H1 (cell line): ENCODE measurements around the gene GABRB2. TPM values are rescaled to one million over a fixed set of nuclear protein-coding genes. Genes with fewer than 3 reads are reported as not detected.

Source experiments
- CTCF ChIA-PET: fragments of 300-600 bp; sonication (Branson Sonifier 250); formaldehyde crosslinking; loops from one replicate; lab custom pipeline; 2021; ENCODE audit not compliant: partially characterized antibody; lab: Charles Lee
- POLR2A ChIA-PET: fragments of 300-600 bp; sonication (Branson Sonifier 250); formaldehyde crosslinking; loops from one replicate; lab custom pipeline; 2021; ENCODE audit warnings: inconsistent platforms; ENCODE audit not compliant: partially characterized antibody; lab: Charles Lee
- DNase-seq, 2 experiments: peaks; one replicate each; pipeline versions ENCODE4 v3.0.0 to v3.0.0-alpha.2; 2010 to 2022; ENCODE audit warnings: low spot score in 2 of 2, low read depth in 1 of 2, mixed read lengths in 1 of 2
- FAIRE-seq: peaks from 2 replicates; lab custom pipeline; 2011; peaks lifted over from hg19 to GRCh38; lab: Jason Lieb, UNC
- H2AFZ ChIP-seq: 2 replicates; pipeline ENCODE4 v1.8.1; 2012; ENCODE audit warnings: low read length, inconsistent platforms
- H2AK5ac ChIP-seq: 2 replicates; pipeline ENCODE4 v1.6.1; 2013; ENCODE audit warnings: low read depth, low read length
- H2BK120ac ChIP-seq: replicated peaks from 2 replicates; pipeline ENCODE3; 2013; ENCODE audit warnings: low read depth, low read length, inconsistent platforms
- H2BK12ac ChIP-seq: 2 replicates; pipeline ENCODE4 v1.6.1; 2013; ENCODE audit warnings: low read depth, low read length
- H2BK15ac ChIP-seq: 2 replicates; pipeline ENCODE4 v1.6.1; 2013; ENCODE audit warnings: low read length
- H2BK20ac ChIP-seq: 2 replicates; pipeline ENCODE4 v1.6.1; 2013; ENCODE audit warnings: low read length
- H2BK5ac ChIP-seq: 2 replicates; pipeline ENCODE4 v1.6.1; 2013; ENCODE audit warnings: low read depth, low read length
- H3K14ac ChIP-seq: 2 replicates; pipeline ENCODE4 v1.6.1; 2013; ENCODE audit warnings: inconsistent platforms; ENCODE audit not compliant: insufficient read length
- H3K18ac ChIP-seq: 2 replicates; pipeline ENCODE4 v1.6.1; 2013; ENCODE audit warnings: low read length; ENCODE audit errors: extremely low read depth
- H3K23ac ChIP-seq: 2 replicates; pipeline ENCODE4 v1.6.1; 2013; ENCODE audit warnings: inconsistent platforms; ENCODE audit not compliant: insufficient read length
- H3K23me2 ChIP-seq: 2 replicates; pipeline ENCODE4 v1.6.1; 2013; ENCODE audit warnings: low read depth, low read length
- H3K27ac ChIP-seq: 2 replicates; pipeline ENCODE4 v1.6.1; 2011; ENCODE audit warnings: low read depth, low read length, inconsistent platforms
- H3K27me3 ChIP-seq, 4 experiments: replicated peaks in 1 of 4; 1 replicate in 1 of 4; 2 replicates in 3 of 4; pipeline versions ENCODE4 v1.6.1 to v1.8.1; 2011 to 2013; ENCODE audit warnings: low read length in 3 of 4, mild to moderate bottlenecking in 3 of 4, inconsistent platforms in 2 of 4, mixed read lengths in 2 of 4, moderate library complexity in 1 of 4; ENCODE audit not compliant: control insufficient read depth in 3 of 4, insufficient read depth in 3 of 4; ENCODE audit errors: extremely low read depth in 1 of 4
- H3K36me3 ChIP-seq, 4 experiments: 2 replicates each; pipeline versions ENCODE4 v1.6.1 to v1.8.1; 2011 to 2013; ENCODE audit warnings: mild to moderate bottlenecking in 4 of 4, low read length in 3 of 4, moderate library complexity in 2 of 4, control low read depth in 1 of 4, inconsistent platforms in 1 of 4; ENCODE audit not compliant: insufficient read depth in 4 of 4, control insufficient read depth in 2 of 4
- H3K4ac ChIP-seq: replicated peaks from 2 replicates; pipeline ENCODE3; 2013; ENCODE audit warnings: low read length, low read depth, mixed read lengths, inconsistent platforms; ENCODE audit not compliant: insufficient read length
- H3K4me1 ChIP-seq, 4 experiments: replicated peaks in 1 of 4; 1 replicate in 1 of 4; 2 replicates in 3 of 4; pipeline versions ENCODE4 v1.6.1 to v1.8.1; 2011 to 2013; ENCODE audit warnings: low read length in 3 of 4, inconsistent platforms in 2 of 4, mixed read lengths in 1 of 4; ENCODE audit not compliant: insufficient read depth in 4 of 4, control insufficient read depth in 3 of 4
- H3K4me2 ChIP-seq, 2 experiments: 2 replicates each; pipeline versions ENCODE4 v1.6.1 to v1.8.1; 2011 to 2013; ENCODE audit warnings: low read depth in 2 of 2, low read length in 2 of 2, control low read depth in 1 of 2, inconsistent platforms in 1 of 2, mild to moderate bottlenecking in 1 of 2; ENCODE audit not compliant: insufficient read depth in 1 of 2
- H3K4me3 ChIP-seq, 4 experiments: fragments of 200-600, 300-600 bp in 1 of 4; sonication (generic), shearing (Covaris generic), sonication (Bioruptor Twin) in 1 of 4; 2 replicates each; pipeline versions ENCODE4 v1.5.1 to v1.8.1; 2011 to 2016; ENCODE audit warnings: low read length in 4 of 4, low read depth in 3 of 4, control low read depth in 2 of 4, inconsistent platforms in 2 of 4, mild to moderate bottlenecking in 2 of 4, mixed read lengths in 1 of 4, moderate library complexity in 1 of 4; ENCODE audit not compliant: insufficient read depth in 2 of 4; ENCODE audit errors: extremely low read depth in 1 of 4
- H3K56ac ChIP-seq: replicated peaks from 2 replicates; pipeline ENCODE3; 2013; ENCODE audit warnings: low read depth, mild to moderate bottlenecking, mixed read lengths, low read length, inconsistent platforms; ENCODE audit not compliant: insufficient read length
- H3K79me1 ChIP-seq: 2 replicates; pipeline ENCODE4 v1.6.1; 2013; ENCODE audit warnings: low read depth, low read length, control low read depth
- H3K79me2 ChIP-seq, 2 experiments: 2 replicates each; pipeline versions ENCODE4 v1.6.1 to v1.8.1; 2012 to 2013; ENCODE audit warnings: low read length in 2 of 2, mild to moderate bottlenecking in 2 of 2, inconsistent platforms in 1 of 2; ENCODE audit not compliant: insufficient read depth in 2 of 2, control insufficient read depth in 1 of 2
- H3K9ac ChIP-seq, 4 experiments: replicated peaks in 1 of 4; 1 replicate in 1 of 4; 2 replicates in 3 of 4; pipeline versions ENCODE4 v1.6.1 to v1.8.1; 2011 to 2013; ENCODE audit warnings: low read depth in 3 of 4, low read length in 3 of 4, control low read depth in 2 of 4, mild to moderate bottlenecking in 2 of 4, moderate library complexity in 2 of 4, inconsistent platforms in 1 of 4; ENCODE audit errors: extremely low read depth in 1 of 4
- H3K9me3 ChIP-seq, 2 experiments: 2 replicates each; pipeline versions ENCODE4 v1.6.1 to v1.8.1; 2012 to 2013; ENCODE audit warnings: mild to moderate bottlenecking in 2 of 2, moderate library complexity in 2 of 2, control low read depth in 1 of 2, inconsistent platforms in 1 of 2, low read depth in 1 of 2, low read length in 1 of 2, mixed read lengths in 1 of 2; ENCODE audit not compliant: insufficient read depth in 2 of 2
- H4K20me1 ChIP-seq, 2 experiments: replicated peaks in 1 of 2; 2 replicates each; pipeline versions ENCODE3 to v1.8.1; 2011 to 2013; ENCODE audit warnings: inconsistent platforms in 2 of 2, low read length in 2 of 2, mild to moderate bottlenecking in 1 of 2; ENCODE audit not compliant: insufficient read depth in 2 of 2, control insufficient read depth in 1 of 2
- H4K5ac ChIP-seq: 2 replicates; pipeline ENCODE4 v1.6.1; 2013; ENCODE audit warnings: low read length, low read depth, mixed read lengths, inconsistent platforms; ENCODE audit not compliant: insufficient read length
- H4K8ac ChIP-seq: 2 replicates; pipeline ENCODE4 v1.8.0; 2013; ENCODE audit warnings: mild to moderate bottlenecking, moderate library complexity, low read length, inconsistent platforms; ENCODE audit not compliant: insufficient read depth; ENCODE audit errors: extremely low read depth
- H4K91ac ChIP-seq: replicated peaks from 2 replicates; pipeline ENCODE3; 2013; ENCODE audit warnings: low read length, mixed read lengths, inconsistent platforms; ENCODE audit not compliant: insufficient read length
- ASH2L ChIP-seq: fragments of 200-600, 300-600 bp; sonication (generic); IDR thresholded peaks from one replicate; pipeline ENCODE4 v1.7.1; 2017; ENCODE audit warnings: low read length
- EGR1 ChIP-seq: IDR thresholded peaks from 2 replicates; pipeline ENCODE4 v1.6.1; 2011; ENCODE audit warnings: low read depth, low read length, borderline replicate concordance
- NRF1 ChIP-seq: IDR thresholded peaks from 2 replicates; pipeline ENCODE4 v1.6.1; 2011; ENCODE audit warnings: mild to moderate bottlenecking, low read depth, low read length, improper control_type of control experiment
- SIRT6 ChIP-seq: IDR thresholded peaks from one replicate; pipeline ENCODE4 v1.7.1; 2012; ENCODE audit warnings: low read length, inconsistent platforms
- SIX5 ChIP-seq: IDR thresholded peaks from 2 replicates; pipeline ENCODE4 v1.6.1; 2011; ENCODE audit warnings: mild to moderate bottlenecking, low read depth, low read length
- TAF1 ChIP-seq: IDR thresholded peaks from 2 replicates; pipeline ENCODE4 v1.6.1; 2011; ENCODE audit warnings: mild to moderate bottlenecking, low read depth, low read length
- USF2 ChIP-seq: IDR thresholded peaks from 2 replicates; pipeline ENCODE4 v1.6.1; 2011; ENCODE audit warnings: low read length, improper control_type of control experiment
- YY1 ChIP-seq: IDR thresholded peaks from 2 replicates; pipeline ENCODE4 v1.6.1; 2011; ENCODE audit warnings: low read depth, mild to moderate bottlenecking, low read length
- WGBS, 2 experiments: shearing (Covaris generic) in 1 of 2; methylation state at CpG; one replicate each; pipeline versions ENCODE4 v1.1.6 to v1.1.7; 2013 to 2015; ENCODE audit warnings: low lambda C conversion rate in 2 of 2, mixed read lengths in 2 of 2, inconsistent platforms in 1 of 2, low coverage in 1 of 2, missing lambda C conversion rate in 1 of 2; ENCODE audit not compliant: insufficient replicate concordance in 2 of 2, insufficient coverage in 1 of 2, insufficient read length in 1 of 2; ENCODE audit errors: extremely low coverage in 1 of 2, missing lambda C conversion rate in 1 of 2; 5-methylcytosine and 5-hydroxymethylcytosine counted together
- polyA plus RNA-seq, 7 experiments: library from polyadenylated mRNA; depleted of rRNA in 3 of 7; stranded (reverse) in 5 of 7; unstranded in 2 of 7; fragments of >200 nt in 5 of 7; fragments of 200-250 nt in 2 of 7; gene quantifications; 1 replicate in 5 of 7; 2 replicates in 1 of 7; 4 replicates in 1 of 7; pipeline versions ENCODE4 v1.2.1 to v1.2.3, GENCODE V29; 2011 to 2013; ENCODE audit warnings: missing spikeins in 2 of 7, mixed read lengths in 2 of 7
- total RNA-seq: library from RNA; stranded (reverse); fragmentation: NEBNext Ultra II Directional; extraction: Animal tissue kit (Norgen Biotek cat#: 25700); gene quantifications from 2 replicates; pipeline ENCODE4 v1.2.1, GENCODE V29; 2021

Gene GABRB2
- total and polyA plus RNA-seq, 2 of the 8 experiments (the other 6 are each of a cell fraction or from before 2014, with no cell fraction given) = 0.54 to 1.9 TPM

GRCh38 chr5:161400583-161400982, 145.9 kb downstream of the GABRB2 start:
- Histone ChIP-seq H2BK15ac (no peak overlapping the region), H3K27me3 (no peaks in the 10 kb centered on the region), H3K4me2 (no peak overlapping the region), H4K20me1 (no peaks in the 10 kb centered on the region), H2BK120ac (no peak overlapping the region), H3K4me1 (no peaks in the 10 kb centered on the region), H3K14ac (no peak overlapping the region), H4K8ac (no peak overlapping the region), H3K56ac (no peak overlapping the region), H3K27ac (no peak overlapping the region), H2BK20ac (no peak overlapping the region), H3K23me2 (no peaks in the 10 kb centered on the region), H4K91ac (no peak overlapping the region), H3K36me3 (no peaks in the 10 kb centered on the region), H2BK5ac (no peak overlapping the region), H3K9me3 (no peaks in the 10 kb centered on the region), H3K18ac (no peak overlapping the region), H3K79me1 (no peaks in the 10 kb centered on the region), H3K79me2 (no peaks in the 10 kb centered on the region), H3K4ac (no peak overlapping the region), H2AFZ (no peak overlapping the region), H3K4me3 (no peak overlapping the region), H3K23ac (no peak overlapping the region), H2AK5ac (no peak overlapping the region), H2BK12ac (no peak overlapping the region), H3K9ac (no peak overlapping the region), H4K5ac (no peak overlapping the region)
- ChIA-PET CTCF (no interaction called here), POLR2A (no interaction called here)
- no peak for FAIRE-seq
- no peak for DNase-seq
- WGBS, 2 experiments = 86% methylated on average over 4 of the region's 4 CpGs; no CpG with 5 or more reads in 1 of the 2 experiments
- TF ChIP-seq TAF1 (no peak), YY1 (no peak), NRF1 (no peak), USF2 (no peak), ASH2L (no peak), EGR1 (no peak), SIX5 (no peak), SIRT6 (no peak)
